Gastroesophageal sphincter (tissue), 4 donors: ENCODE data around the gene LIN7C. TPM values are rescaled to one million over a fixed set of nuclear protein-coding genes. Genes with fewer than 3 reads are reported as not detected.

Experiments used
- ATAC-seq: fragments of 150-250 bp; one replicate; pipeline ENCODE4 v1.9.1; 2016; ENCODE audit warnings: mild to moderate bottlenecking, moderate library complexity
- H3K27ac ChIP-seq, 4 donors: fragments of 200-600 bp; sonication (generic) in 3 of 4; 1 replicate in 3 of 4; 2 replicates in 1 of 4; pipeline ENCODE4 v1.5.1; 2016 to 2019
- H3K27me3 ChIP-seq: fragments of 200-600 bp; sonication (generic); one replicate; pipeline ENCODE4 v1.5.1; 2019
- H3K36me3 ChIP-seq, 2 donors: fragments of 200-600 bp; sonication (generic); one replicate each; pipeline ENCODE4 v1.5.1; 2019; ENCODE audit warnings: control low read depth in 1 of 2
- H3K4me1 ChIP-seq, 3 donors: fragments of 200-600 bp; sonication (generic); 1 replicate in 2 of 3; 2 replicates in 1 of 3; pipeline ENCODE4 v1.5.1; 2016 to 2019; ENCODE audit warnings: control low read depth in 2 of 3
- H3K4me3 ChIP-seq, 2 donors: fragments of 200-600 bp; sonication (generic); one replicate each; pipeline ENCODE4 v1.5.1; 2019; ENCODE audit warnings: mild to moderate bottlenecking in 1 of 2, moderate library complexity in 1 of 2
- H3K9me3 ChIP-seq, 3 donors: fragments of 200-600 bp; sonication (generic); one replicate each; pipeline ENCODE4 v1.5.1; 2017 to 2019; ENCODE audit warnings: control low read depth in 2 of 3
- EP300 ChIP-seq: sonication (generic); formaldehyde crosslinking; IDR thresholded peaks from one replicate; pipeline ENCODE4 v1.6.1; 2017; ENCODE audit warnings: antibody characterized with exemption, mild to moderate bottlenecking
- POLR2A ChIP-seq, 2 donors: fragments of 450-650 bp; IDR thresholded peaks; one replicate each; pipeline ENCODE4 v1.6.1; 2017; ENCODE audit warnings: antibody characterized with exemption in 2 of 2, mild to moderate bottlenecking in 2 of 2, moderate library complexity in 1 of 2
- POLR2AphosphoS5 ChIP-seq: sonication (generic); formaldehyde crosslinking; IDR thresholded peaks from one replicate; pipeline ENCODE4 v1.6.1; 2017; ENCODE audit warnings: antibody characterized with exemption
- WGBS, 2 donors: methylation state at CpG; one replicate each; pipeline ENCODE4 v1.1.5; 2018; ENCODE audit warnings: low coverage in 1 of 2; 5-methylcytosine and 5-hydroxymethylcytosine counted together
- total RNA-seq, 4 donors: library from RNA; depleted of rRNA; stranded (reverse); fragments of >200 nt; gene quantifications; one replicate each; pipeline ENCODE4 v1.1.0, GENCODE V29; 2016
- TF ChIP-seq, protein P1 (sequence below), 4 experiments: fragments of 200-600 bp in 2 of 4; fragments of 450-650 bp in 2 of 4; sonication (generic) in 1 of 4; IDR thresholded peaks; one replicate each; pipeline ENCODE4 v1.5.1; 2017 to 2019; ENCODE audit warnings: antibody characterized with exemption in 4 of 4, mild to moderate bottlenecking in 2 of 4, moderate library complexity in 2 of 4

Gene LIN7C
- total RNA-seq, 4 donors from 2014 or later: 37.6 to 56.2 (median 51.1) TPM

DNA sequence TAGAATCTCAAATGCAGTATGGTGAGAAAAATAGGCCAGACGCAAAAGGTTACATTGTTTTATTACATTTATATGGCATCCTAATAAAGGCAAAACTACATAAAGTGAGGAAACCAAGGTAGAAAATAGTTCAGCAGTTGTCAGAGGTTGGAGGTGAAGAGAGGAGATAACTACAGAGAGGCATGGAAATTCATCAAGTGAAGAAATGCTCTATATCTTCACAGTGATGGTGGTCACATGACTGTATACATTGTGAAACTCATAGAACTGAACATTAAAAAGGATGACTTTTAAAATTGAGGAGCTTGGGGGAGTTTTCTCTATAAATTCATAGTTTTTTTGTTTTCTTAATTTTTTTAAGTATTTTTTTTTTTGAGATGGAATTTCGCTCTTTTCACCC is 48.4 kb downstream of the LIN7C start:
- no peak for ATAC-seq
- Histone ChIP-seq H3K27ac (no peak overlapping the region), H3K27me3 (no peaks in the 10 kb centered on the region), H3K4me3 (no peak overlapping the region), H3K4me1 (peaks cover 0 to 48% (median 0%) of the 10 kb centered on the region in 3 donors), H3K36me3 (no peaks in the 10 kb centered on the region), H3K9me3 (no peaks in the 10 kb centered on the region)
- no peak for TF ChIP-seq POLR2A (IDR thresholded peaks at IDR 0.05)
- TF ChIP-seq EP300: no peak
- TF ChIP-seq, protein P1, sequence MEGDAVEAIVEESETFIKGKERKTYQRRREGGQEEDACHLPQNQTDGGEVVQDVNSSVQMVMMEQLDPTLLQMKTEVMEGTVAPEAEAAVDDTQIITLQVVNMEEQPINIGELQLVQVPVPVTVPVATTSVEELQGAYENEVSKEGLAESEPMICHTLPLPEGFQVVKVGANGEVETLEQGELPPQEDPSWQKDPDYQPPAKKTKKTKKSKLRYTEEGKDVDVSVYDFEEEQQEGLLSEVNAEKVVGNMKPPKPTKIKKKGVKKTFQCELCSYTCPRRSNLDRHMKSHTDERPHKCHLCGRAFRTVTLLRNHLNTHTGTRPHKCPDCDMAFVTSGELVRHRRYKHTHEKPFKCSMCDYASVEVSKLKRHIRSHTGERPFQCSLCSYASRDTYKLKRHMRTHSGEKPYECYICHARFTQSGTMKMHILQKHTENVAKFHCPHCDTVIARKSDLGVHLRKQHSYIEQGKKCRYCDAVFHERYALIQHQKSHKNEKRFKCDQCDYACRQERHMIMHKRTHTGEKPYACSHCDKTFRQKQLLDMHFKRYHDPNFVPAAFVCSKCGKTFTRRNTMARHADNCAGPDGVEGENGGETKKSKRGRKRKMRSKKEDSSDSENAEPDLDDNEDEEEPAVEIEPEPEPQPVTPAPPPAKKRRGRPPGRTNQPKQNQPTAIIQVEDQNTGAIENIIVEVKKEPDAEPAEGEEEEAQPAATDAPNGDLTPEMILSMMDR (IDR thresholded peaks at IDR 0.05): no peak
- no peak for TF ChIP-seq POLR2AphosphoS5
- 83 to 92% methylated on average over 1 to 2 of the region's 2 CpGs for WGBS, 2 donors

DNA sequence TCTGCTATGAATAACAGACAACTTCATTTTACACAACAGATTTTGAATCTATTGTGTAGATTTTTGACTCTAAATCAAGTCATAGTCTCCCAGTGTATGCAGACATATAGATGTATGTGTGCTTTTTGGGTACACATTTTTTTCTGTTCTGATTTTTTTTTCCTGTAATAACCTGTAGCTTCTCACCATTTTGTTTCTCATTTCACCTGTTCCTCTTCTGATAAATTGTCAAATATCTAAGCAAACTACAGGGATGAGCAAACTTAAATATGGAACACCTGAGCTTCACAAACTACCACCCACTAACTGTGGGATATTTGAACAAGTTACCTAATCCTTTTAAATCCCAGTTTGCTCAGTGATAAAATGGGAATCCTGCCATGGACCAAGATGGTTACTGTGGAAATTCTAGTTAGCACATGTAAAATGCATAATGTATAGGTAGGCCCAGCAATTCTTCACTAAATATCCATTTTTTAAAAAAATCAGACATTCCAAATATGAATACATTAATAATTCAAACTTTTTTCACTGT is 49.7 kb downstream of the LIN7C start:
- no peak for ATAC-seq
- no peaks in the 10 kb centered on the region for H3K9me3 ChIP-seq
- no peak overlapping the region for H3K27ac ChIP-seq
- H3K4me1 ChIP-seq: peaks cover 0 to 46% (median 0%) of the 10 kb centered on the region in 3 donors
- H3K4me3 ChIP-seq: no peak overlapping the region
- H3K27me3 ChIP-seq: no peaks in the 10 kb centered on the region
- TF ChIP-seq, protein P1 (IDR thresholded peaks at IDR 0.05): no peak
- TF ChIP-seq EP300 (no peak), POLR2AphosphoS5 (no peak), POLR2A (IDR thresholded peaks at IDR 0.05) (no peak)
- no peaks in the 10 kb centered on the region for H3K36me3 ChIP-seq

DNA sequence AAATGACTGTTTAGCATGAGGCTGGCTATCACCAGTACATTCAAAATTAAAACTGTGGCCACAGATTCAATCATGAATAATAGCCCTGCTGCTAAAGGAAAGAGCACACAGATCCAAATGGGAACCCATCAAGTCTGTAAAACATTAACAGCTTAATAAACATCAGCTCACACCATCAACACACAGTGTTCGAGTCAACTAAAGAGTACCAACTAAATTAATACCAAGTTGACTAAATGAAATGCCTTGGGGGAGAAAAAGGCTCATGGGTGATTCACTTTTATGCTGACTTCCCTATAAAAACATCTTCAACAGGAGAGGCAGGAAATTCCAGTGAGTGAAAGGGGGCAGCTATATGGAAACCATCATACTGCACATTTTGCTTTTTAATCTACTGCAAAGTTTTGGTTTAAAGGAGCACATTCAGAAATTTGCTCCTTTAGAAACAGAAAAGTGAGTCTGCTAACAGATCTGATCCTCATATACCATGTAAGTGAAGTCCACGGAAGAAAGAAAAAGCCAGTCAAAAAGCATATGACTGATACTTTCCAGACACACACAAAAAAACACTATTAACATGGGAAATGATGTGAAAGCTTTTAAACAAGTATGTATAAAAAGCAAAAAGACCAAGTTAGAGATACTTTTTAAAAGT is 50.3 kb downstream of the LIN7C start:
- Histone ChIP-seq H3K9me3 (no peaks in the 10 kb centered on the region), H3K4me1 (peaks cover 0 to 50% (median 0%) of the 10 kb centered on the region in 3 donors), H3K4me3 (no peak overlapping the region), H3K27me3 (no peaks in the 10 kb centered on the region), H3K36me3 (no peaks in the 10 kb centered on the region), H3K27ac (no peak overlapping the region)
- TF ChIP-seq EP300 (no peak), POLR2AphosphoS5 (no peak), POLR2A (IDR thresholded peaks at IDR 0.05) (no peak)
- 49 to 61% methylated on average over 2 of the region's 2 CpGs for WGBS, 2 donors
- ATAC-seq: no peak

DNA sequence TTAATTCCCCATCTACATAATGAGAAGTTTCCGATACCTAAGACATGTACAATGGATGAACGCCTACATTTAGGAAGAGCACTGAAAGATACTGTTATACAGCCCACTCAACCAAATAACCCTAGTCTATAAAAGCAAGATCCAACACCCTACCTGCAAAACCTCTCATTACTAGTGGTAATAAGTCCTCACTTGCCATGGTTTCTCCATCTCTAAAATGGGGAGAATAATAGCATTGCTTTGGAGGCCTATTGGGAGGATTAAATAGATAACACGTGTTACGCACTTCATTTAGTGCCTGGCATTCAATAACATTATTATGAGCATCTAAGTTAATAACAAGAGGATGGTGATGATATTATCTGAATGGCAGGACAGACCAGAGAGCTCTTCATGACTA is 50.9 kb downstream of the LIN7C start:
- Histone ChIP-seq H3K9me3 (no peaks in the 10 kb centered on the region), H3K36me3 (no peaks in the 10 kb centered on the region), H3K4me1 (peaks cover 0 to 51% (median 0%) of the 10 kb centered on the region in 3 donors), H3K27me3 (no peaks in the 10 kb centered on the region), H3K27ac (no peak overlapping the region), H3K4me3 (no peak overlapping the region)
- no peak for ATAC-seq
- TF ChIP-seq POLR2AphosphoS5 (no peak), EP300 (no peak), POLR2A (IDR thresholded peaks at IDR 0.05) (no peak)
- TF ChIP-seq, protein P1 (IDR thresholded peaks at IDR 0.05): no peak
- WGBS, 2 donors: 96 to 100% methylated on average over 2 to 4 of the region's 4 CpGs

DNA sequence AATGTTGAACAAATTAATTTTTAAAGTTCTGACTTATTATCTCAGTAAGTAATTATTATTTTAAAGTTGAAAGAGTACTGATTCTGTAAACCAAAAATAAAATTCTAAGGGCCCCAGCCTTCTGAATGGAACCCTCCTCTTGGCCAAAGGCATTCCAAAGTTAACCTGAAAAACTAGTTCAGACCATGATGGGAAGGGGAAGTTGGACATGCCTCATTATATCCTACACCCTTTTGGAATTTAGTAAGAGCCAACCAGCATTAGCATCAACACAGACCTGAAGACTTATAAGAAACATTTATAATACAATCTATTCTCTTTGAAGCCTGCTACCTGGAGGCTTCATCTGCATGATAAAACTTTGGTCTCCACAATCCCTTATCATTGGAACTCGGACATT is 52.9 kb downstream of the LIN7C start:
- H3K36me3 ChIP-seq: no peaks in the 10 kb centered on the region
- H3K27ac ChIP-seq: no peak overlapping the region
- no peaks in the 10 kb centered on the region for H3K9me3 ChIP-seq
- 83 to 100% methylated on average over 1 of the region's 1 CpG for WGBS, 2 donors
- no peaks in the 10 kb centered on the region for H3K27me3 ChIP-seq
- TF ChIP-seq, protein P1 (IDR thresholded peaks at IDR 0.05): no peak
- no peak for TF ChIP-seq EP300
- no peak for TF ChIP-seq POLR2AphosphoS5
- no peak for TF ChIP-seq POLR2A (IDR thresholded peaks at IDR 0.05)
- H3K4me3 ChIP-seq: no peak overlapping the region
- H3K4me1 ChIP-seq: peaks cover 0 to 45% (median 0%) of the 10 kb centered on the region in 3 donors
- ATAC-seq: no peak
